ENCODE results near the gene ENTHD1.

Gene ENTHD1

GRCh38 chr22:39712081-39712480, 181.5 kb downstream of the ENTHD1 start:
- DNase-seq: no peak

- DNase-seq: no peak
Observed at GRCh38 chr22:39710380-39711150, 183.0 kb downstream of the ENTHD1 start.

GRCh38 chr22:39707816-39708215, 185.7 kb downstream of the ENTHD1 start:
- DNase-seq: no peak

- DNase-seq: no peak
Observed at GRCh38 chr22:39707351-39707750, 186.2 kb downstream of the ENTHD1 start.

- DNase-seq: no peak
Observed at GRCh38 chr22:39706376-39707140, 187.0 kb downstream of the ENTHD1 start.

- DNase-seq: no peak
Observed at GRCh38 chr22:39705386-39705785, 188.2 kb downstream of the ENTHD1 start.

GRCh38 chr22:39703928-39704639, 189.5 kb downstream of the ENTHD1 start:
- DNase-seq: no peak

- no peak for DNase-seq
Observed at GRCh38 chr22:39703091-39703490, 190.5 kb downstream of the ENTHD1 start.

- no peak for DNase-seq
Observed at GRCh38 chr22:39700565-39700964, 193.0 kb downstream of the ENTHD1 start.

- no peak for DNase-seq
Observed at GRCh38 chr22:39699631-39700360, 193.8 kb downstream of the ENTHD1 start.

GRCh38 chr22:39697790-39698430, 195.7 kb downstream of the ENTHD1 start:
- no peak for DNase-seq

- no peak for DNase-seq
Observed at GRCh38 chr22:39693943-39694500, 199.5 kb downstream of the ENTHD1 start.
